ENCODE results near the gene NAT10. TPM values are rescaled to one million over a fixed set of nuclear protein-coding genes. Genes with fewer than 3 reads are reported as not detected.
A peak's percentile ranks its signal among the peaks of the same experiment; 100 is the strongest.

The NAT10 gene
- total and polyA plus RNA-seq, 8 donors, result 14.5 to 30.2 (median 24.5) TPM

- no peaks in the 10 kb centered on the region for H3K36me3 ChIP-seq
- no peak overlapping the region for H3K4me3 ChIP-seq
- no peak for ATAC-seq
- no peaks in the 10 kb centered on the region for H3K27me3 ChIP-seq
- 90 to 94% methylated on average over 17 of the region's 17 CpGs for WGBS, 2 donors
- H3K4me1 ChIP-seq, result no peaks in the 10 kb centered on the region
- no peaks in the 10 kb centered on the region for H3K9me3 ChIP-seq
- no peak overlapping the region for H3K27ac ChIP-seq
- TF ChIP-seq CTCF (IDR thresholded peaks at IDR 0.05), result no peak
- peak in 1 of 6 donors; percentile 65 for DNase-seq
- no peak for FAIRE-seq
- intact Hi-C loops (cut with DNase I), result loop anchor here in 1 of 3 donors (10.0 kb wide), 1 partner anchor 158 kb away; no protein-coding TSS in a partner anchor
These were observed 57.0 kb downstream of the NAT10 start for GRCh38 chr11:34162493-34162820.

GRCh38 chr11:34162856-34163255, 57.4 kb downstream of the NAT10 start:
- H3K27me3 ChIP-seq, result no peaks in the 10 kb centered on the region
- intact Hi-C loops (cut with DNase I), result loop anchor here in 1 of 3 donors (10.0 kb wide), 1 partner anchor 158 kb away; no protein-coding TSS in a partner anchor
- DNase-seq (no peak), FAIRE-seq (no peak), ATAC-seq (no peak)
- no peak for TF ChIP-seq CTCF (IDR thresholded peaks at IDR 0.05)
- no peaks in the 10 kb centered on the region for H3K36me3 ChIP-seq
- H3K27ac ChIP-seq, result no peak overlapping the region
- no peaks in the 10 kb centered on the region for H3K4me1 ChIP-seq
- H3K4me3 ChIP-seq, result no peak overlapping the region
- WGBS, 2 donors, result 90 to 93% methylated on average over 7 of the region's 7 CpGs
- H3K9me3 ChIP-seq, result no peaks in the 10 kb centered on the region

DNA sequence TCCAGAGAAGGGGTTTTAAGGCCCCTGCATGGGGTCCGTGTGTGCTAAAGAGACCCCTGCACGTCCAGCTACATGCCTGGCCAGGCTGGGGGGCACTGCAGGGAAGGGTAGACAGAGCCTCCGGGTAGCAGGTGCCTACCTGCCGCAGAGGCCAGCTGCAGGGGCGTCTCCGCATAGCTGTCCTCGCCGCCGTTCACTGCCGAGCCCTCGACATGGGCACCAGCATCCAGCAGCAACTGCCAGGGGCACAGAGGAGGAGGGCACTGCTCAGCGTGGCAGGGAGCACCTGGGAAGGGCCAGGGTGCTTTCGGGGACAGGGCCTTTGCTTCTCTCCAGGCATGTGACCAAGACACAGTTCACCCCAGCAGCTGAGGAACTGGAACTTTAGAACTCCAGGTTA, 59.7 kb downstream of the NAT10 start:
- WGBS, 2 donors, result 86 to 90% methylated on average over 13 of the region's 13 CpGs
- Histone ChIP-seq H3K4me1 (no peaks in the 10 kb centered on the region), H3K36me3 (no peaks in the 10 kb centered on the region), H3K9me3 (no peaks in the 10 kb centered on the region), H3K4me3 (no peak overlapping the region), H3K27me3 (no peaks in the 10 kb centered on the region), H3K27ac (no peak overlapping the region)
- ATAC-seq (no peak), FAIRE-seq (no peak), DNase-seq (peak in 1 of 6 donors; percentile 63)
- no peak for TF ChIP-seq CTCF (IDR thresholded peaks at IDR 0.05)
- intact Hi-C loops (cut with DNase I), result loop anchor here in 1 of 3 donors (10.0 kb wide), 1 partner anchor 160 kb away; no protein-coding TSS in a partner anchor

DNA sequence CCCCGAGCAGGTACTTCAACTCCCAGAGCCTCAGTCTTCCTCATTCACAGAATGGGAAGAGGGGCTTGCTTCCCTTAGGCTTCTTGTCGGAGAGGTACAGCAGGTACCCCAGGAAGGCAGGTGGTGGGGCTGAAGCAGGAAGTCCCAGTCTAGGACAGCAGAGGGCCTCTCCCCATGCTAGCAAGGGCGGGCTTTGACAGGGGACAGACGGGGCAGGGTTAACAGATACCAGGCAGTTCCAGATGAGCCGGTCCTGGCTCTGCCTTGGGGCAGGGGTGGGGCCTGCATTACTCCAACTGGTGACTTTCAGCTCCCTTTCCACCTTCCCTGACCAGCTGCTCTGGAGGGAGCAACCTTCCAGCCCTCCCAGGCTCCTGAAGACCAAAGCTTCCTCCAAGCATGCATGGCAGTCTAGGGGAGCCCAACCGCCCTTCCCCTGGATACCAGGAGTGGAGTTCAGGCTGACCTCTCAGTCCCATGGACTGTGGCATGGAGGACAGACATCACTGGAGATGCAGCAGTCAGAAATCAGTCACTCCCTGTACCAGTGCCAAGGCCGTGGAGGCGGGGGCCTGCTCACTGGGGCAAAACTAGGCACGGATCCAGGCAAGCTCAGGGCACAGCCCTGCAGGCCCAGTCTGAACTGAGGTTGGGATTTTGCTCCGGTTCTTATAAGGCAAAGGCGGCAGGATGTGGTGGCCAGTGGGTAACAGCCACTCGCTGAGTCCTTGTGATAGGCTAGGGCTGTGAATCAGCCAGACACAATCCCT, 60.5 kb downstream of the NAT10 start:
- H3K9me3 ChIP-seq, result no peaks in the 10 kb centered on the region
- H3K27me3 ChIP-seq, result no peaks in the 10 kb centered on the region
- FAIRE-seq, result no peak
- WGBS, 2 donors, result 79 to 81% methylated on average over 12 of the region's 12 CpGs
- no peaks in the 10 kb centered on the region for H3K4me1 ChIP-seq
- DNase-seq, result no peak
- TF ChIP-seq CTCF (IDR thresholded peaks at IDR 0.05), result no peak
- no peak overlapping the region for H3K4me3 ChIP-seq
- H3K36me3 ChIP-seq, result no peaks in the 10 kb centered on the region
- no peak for ATAC-seq
- no peak overlapping the region for H3K27ac ChIP-seq
- intact Hi-C loops (cut with DNase I), result loop anchor here in 1 of 3 donors (10.0 kb wide), 1 partner anchor 161 kb away; no protein-coding TSS in a partner anchor
